SK-N-SH (cell line): ENCODE data around the gene RALA.

Experiments
- FOXM1 ChIP-seq: IDR thresholded peaks from 2 replicates; pipeline ENCODE4 v1.4.0; 2012; ENCODE audit warnings: low read depth, mild to moderate bottlenecking
- NRF1 ChIP-seq: IDR thresholded peaks from 2 replicates; pipeline ENCODE4 v1.6.1; 2012; ENCODE audit warnings: low read depth, mild to moderate bottlenecking, low read length
- POLR2AphosphoS5 ChIP-seq: IDR thresholded peaks from 2 replicates; pipeline ENCODE4 v1.6.1; 2012; ENCODE audit warnings: low read depth, low read length
- TF ChIP-seq, protein P1 (sequence below): fragments of 200-600 bp; sonication (generic); IDR thresholded peaks from 2 replicates; pipeline ENCODE4 v1.6.1; 2017; ENCODE audit warnings: antibody characterized with exemption, mild to moderate bottlenecking, moderate library complexity

GRCh38 chr7:39666562-39666961, 43.2 kb downstream of the RALA start:
- TF ChIP-seq NRF1 = no peak
- TF ChIP-seq, protein P1, sequence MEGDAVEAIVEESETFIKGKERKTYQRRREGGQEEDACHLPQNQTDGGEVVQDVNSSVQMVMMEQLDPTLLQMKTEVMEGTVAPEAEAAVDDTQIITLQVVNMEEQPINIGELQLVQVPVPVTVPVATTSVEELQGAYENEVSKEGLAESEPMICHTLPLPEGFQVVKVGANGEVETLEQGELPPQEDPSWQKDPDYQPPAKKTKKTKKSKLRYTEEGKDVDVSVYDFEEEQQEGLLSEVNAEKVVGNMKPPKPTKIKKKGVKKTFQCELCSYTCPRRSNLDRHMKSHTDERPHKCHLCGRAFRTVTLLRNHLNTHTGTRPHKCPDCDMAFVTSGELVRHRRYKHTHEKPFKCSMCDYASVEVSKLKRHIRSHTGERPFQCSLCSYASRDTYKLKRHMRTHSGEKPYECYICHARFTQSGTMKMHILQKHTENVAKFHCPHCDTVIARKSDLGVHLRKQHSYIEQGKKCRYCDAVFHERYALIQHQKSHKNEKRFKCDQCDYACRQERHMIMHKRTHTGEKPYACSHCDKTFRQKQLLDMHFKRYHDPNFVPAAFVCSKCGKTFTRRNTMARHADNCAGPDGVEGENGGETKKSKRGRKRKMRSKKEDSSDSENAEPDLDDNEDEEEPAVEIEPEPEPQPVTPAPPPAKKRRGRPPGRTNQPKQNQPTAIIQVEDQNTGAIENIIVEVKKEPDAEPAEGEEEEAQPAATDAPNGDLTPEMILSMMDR = no peak
- TF ChIP-seq FOXM1 = no peak
- TF ChIP-seq POLR2AphosphoS5 = no peak
